Astrocyte (in vitro differentiated cells and primary cell): Measurements from ENCODE around the gene PLXNB1. TPM values are rescaled to one million over a fixed set of nuclear protein-coding genes. Genes with fewer than 3 reads are reported as not detected.

Experiments used
- DNase-seq: peaks from one replicate; pipeline ENCODE4 v3.0.0-alpha.2; 2010; ENCODE audit warnings: low read depth
- FAIRE-seq: peaks from 2 replicates; lab custom pipeline; 2011; peaks lifted over from hg19 to GRCh38; lab: Jason Lieb, UNC
- H2AFZ ChIP-seq: 2 replicates; pipeline ENCODE4 v1.6.0; 2012; ENCODE audit warnings: low read depth, low read length, inconsistent platforms
- H3K27ac ChIP-seq: 2 replicates; pipeline ENCODE4 v1.5.1; 2011; ENCODE audit warnings: low read depth, low read length, inconsistent platforms
- H3K27me3 ChIP-seq: 2 replicates; pipeline ENCODE4 v1.6.0; 2011; ENCODE audit warnings: low read length, inconsistent platforms; ENCODE audit not compliant: insufficient read depth
- H3K36me3 ChIP-seq: 2 replicates; pipeline ENCODE4 v1.5.1; 2011; ENCODE audit warnings: low read length, inconsistent platforms; ENCODE audit not compliant: insufficient read depth
- H3K4me1 ChIP-seq: 2 replicates; pipeline ENCODE4 v1.5.1; 2011; ENCODE audit warnings: low read length, inconsistent platforms; ENCODE audit not compliant: insufficient read depth
- H3K4me2 ChIP-seq: 2 replicates; pipeline ENCODE4 v1.6.0; 2012; ENCODE audit warnings: low read length, inconsistent platforms
- H3K4me3 ChIP-seq: 2 replicates; pipeline ENCODE4 v1.5.1; 2011; ENCODE audit warnings: low read depth, mild to moderate bottlenecking, low read length, inconsistent platforms; ENCODE audit not compliant: insufficient read depth
- H3K79me2 ChIP-seq: 2 replicates; pipeline ENCODE4 v1.6.0; 2012; ENCODE audit warnings: mild to moderate bottlenecking, low read length, inconsistent platforms; ENCODE audit not compliant: insufficient read depth
- H3K9ac ChIP-seq: 2 replicates; pipeline ENCODE4 v1.6.0; 2012; ENCODE audit warnings: mild to moderate bottlenecking, low read length, inconsistent platforms
- H3K9me3 ChIP-seq: 2 replicates; pipeline ENCODE4 v1.5.1; 2012; ENCODE audit warnings: low read depth, mild to moderate bottlenecking, low read length, inconsistent platforms; ENCODE audit not compliant: insufficient read depth
- H4K20me1 ChIP-seq: 2 replicates; pipeline ENCODE4 v1.6.0; 2012; ENCODE audit warnings: low read length, inconsistent platforms; ENCODE audit not compliant: insufficient read depth
- H3K27ac Mint-ChIP-seq: one replicate; pipeline ENCODE4 v1.8.0; 2021; ENCODE audit warnings: mild to moderate bottlenecking, mixed read lengths; ENCODE audit not compliant: unreplicated experiment
- H3K27me3 Mint-ChIP-seq: one replicate; pipeline ENCODE4 v1.8.0; 2021; ENCODE audit warnings: low read depth, mixed read lengths; ENCODE audit not compliant: unreplicated experiment
- H3K36me3 Mint-ChIP-seq: one replicate; pipeline ENCODE4 v1.8.0; 2021; ENCODE audit warnings: low read depth, mixed read lengths; ENCODE audit not compliant: unreplicated experiment
- H3K4me1 Mint-ChIP-seq: one replicate; pipeline ENCODE4 v1.8.0; 2021; ENCODE audit warnings: low read depth, mixed read lengths; ENCODE audit not compliant: unreplicated experiment
- H3K4me3 Mint-ChIP-seq: one replicate; pipeline ENCODE4 v1.8.0; 2021; ENCODE audit warnings: mild to moderate bottlenecking, moderate library complexity, mixed read lengths; ENCODE audit not compliant: unreplicated experiment
- H3K9me3 Mint-ChIP-seq: one replicate; pipeline ENCODE4 v1.8.0; 2021; ENCODE audit warnings: mild to moderate bottlenecking, mixed read lengths; ENCODE audit not compliant: unreplicated experiment
- EZH2 ChIP-seq: IDR thresholded peaks from 2 replicates; pipeline ENCODE4 v1.6.1; 2012; ENCODE audit warnings: mild to moderate bottlenecking, low read length, inconsistent platforms; ENCODE audit not compliant: insufficient read depth
- total RNA-seq: library from RNA; stranded (reverse); gene quantifications from 2 replicates; pipeline ENCODE4 v1.2.1, GENCODE V29; 2021
- TF ChIP-seq, protein P1 (sequence below): IDR thresholded peaks from 2 replicates; pipeline ENCODE4 v1.5.1; 2011; ENCODE audit warnings: low read depth, mild to moderate bottlenecking, inconsistent platforms, low read length, moderate library complexity; ENCODE audit not compliant: insufficient read depth

The PLXNB1 gene
- total RNA-seq, 1 donor from 2014 or later, result 59.2 TPM

DNA sequence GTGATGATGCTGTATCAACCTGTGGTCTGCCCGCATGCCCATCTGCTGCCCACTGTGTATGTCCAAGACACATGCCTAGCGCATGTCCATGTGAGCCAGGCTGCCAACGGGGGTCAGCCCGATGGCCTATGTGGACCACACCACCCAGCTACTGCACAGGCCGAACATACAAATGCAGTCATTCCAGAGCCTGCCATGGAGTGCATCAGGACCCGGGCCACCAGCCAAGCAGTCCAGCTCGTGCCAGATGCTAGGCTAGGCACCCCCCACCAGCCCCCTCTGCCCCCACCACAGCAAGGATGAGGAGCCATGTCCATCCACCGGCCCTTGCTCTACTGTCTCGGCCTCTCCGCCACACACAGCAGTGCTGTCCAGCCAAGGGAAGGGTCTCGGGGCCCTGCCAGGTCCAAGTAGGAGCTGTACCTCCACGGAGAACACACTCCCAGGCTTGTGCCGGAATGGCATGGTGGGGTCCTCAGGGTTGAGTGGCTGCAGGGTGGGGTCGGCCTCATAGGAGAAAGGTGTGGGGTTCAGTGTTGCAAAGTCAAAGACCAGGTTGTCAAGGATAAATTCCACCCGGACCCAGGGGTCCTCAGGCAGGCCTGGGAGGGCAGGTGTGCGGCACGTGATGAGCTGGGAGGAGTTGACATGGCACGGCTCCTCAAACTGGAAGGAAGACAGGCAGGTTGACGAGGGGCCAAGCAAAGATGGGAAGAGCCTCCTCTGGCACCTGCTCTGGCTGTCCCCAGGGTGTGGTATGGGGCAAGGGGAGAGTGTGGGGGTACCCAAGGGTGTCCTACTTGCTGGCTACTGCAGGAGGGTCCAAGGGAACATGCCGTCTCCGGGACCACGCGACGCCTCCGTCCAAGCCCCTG is 15.3 kb downstream of the PLXNB1 start:
- H3K9me3 Mint-ChIP-seq, result no peaks in the 10 kb centered on the region
- Histone ChIP-seq H3K9ac (no peak overlapping the region), H3K27ac (no peak overlapping the region), H3K9me3 (no peaks in the 10 kb centered on the region), H3K36me3 (no peaks in the 10 kb centered on the region), H3K4me2 (no peak overlapping the region), H4K20me1 (peaks cover 29% of the 10 kb centered on the region), H3K4me3 (no peak overlapping the region), H2AFZ (no peak overlapping the region), H3K4me1 (no peaks in the 10 kb centered on the region), H3K79me2 (no peaks in the 10 kb centered on the region), H3K27me3 (no peaks in the 10 kb centered on the region)
- no peak overlapping the region for H3K27ac Mint-ChIP-seq
- FAIRE-seq, result no peak
- H3K4me1 Mint-ChIP-seq, result no peaks in the 10 kb centered on the region
- no peaks in the 10 kb centered on the region for H3K27me3 Mint-ChIP-seq
- no peak for DNase-seq
- no peak overlapping the region for H3K4me3 Mint-ChIP-seq
- H3K36me3 Mint-ChIP-seq, result peaks cover 18% of the 10 kb centered on the region
- no peak for TF ChIP-seq EZH2
- TF ChIP-seq, protein P1, sequence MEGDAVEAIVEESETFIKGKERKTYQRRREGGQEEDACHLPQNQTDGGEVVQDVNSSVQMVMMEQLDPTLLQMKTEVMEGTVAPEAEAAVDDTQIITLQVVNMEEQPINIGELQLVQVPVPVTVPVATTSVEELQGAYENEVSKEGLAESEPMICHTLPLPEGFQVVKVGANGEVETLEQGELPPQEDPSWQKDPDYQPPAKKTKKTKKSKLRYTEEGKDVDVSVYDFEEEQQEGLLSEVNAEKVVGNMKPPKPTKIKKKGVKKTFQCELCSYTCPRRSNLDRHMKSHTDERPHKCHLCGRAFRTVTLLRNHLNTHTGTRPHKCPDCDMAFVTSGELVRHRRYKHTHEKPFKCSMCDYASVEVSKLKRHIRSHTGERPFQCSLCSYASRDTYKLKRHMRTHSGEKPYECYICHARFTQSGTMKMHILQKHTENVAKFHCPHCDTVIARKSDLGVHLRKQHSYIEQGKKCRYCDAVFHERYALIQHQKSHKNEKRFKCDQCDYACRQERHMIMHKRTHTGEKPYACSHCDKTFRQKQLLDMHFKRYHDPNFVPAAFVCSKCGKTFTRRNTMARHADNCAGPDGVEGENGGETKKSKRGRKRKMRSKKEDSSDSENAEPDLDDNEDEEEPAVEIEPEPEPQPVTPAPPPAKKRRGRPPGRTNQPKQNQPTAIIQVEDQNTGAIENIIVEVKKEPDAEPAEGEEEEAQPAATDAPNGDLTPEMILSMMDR, result no peak

DNA sequence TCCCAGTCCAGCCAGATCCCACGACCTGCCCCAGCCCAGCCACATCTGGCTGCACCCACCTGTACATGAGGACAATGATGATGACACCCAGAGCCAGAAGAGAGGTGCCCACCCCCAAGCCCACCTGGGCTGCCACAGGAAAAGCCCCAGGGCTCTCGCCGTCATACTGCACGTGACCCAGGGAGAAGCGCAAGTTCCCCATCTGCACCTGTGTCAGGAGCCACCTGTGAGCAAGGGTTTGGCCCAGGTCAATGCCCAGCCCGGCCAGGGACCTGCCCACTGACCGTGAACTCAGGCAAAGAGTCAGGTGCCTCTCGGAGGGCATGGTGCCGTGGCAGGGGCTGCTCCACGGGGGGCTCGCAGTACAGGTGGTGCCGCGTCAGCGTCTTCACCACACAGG is 16.3 kb downstream of the PLXNB1 start:
- Mint-ChIP-seq H3K4me3 (peak overlapping the region; percentile 51), H3K36me3 (peaks cover 23% of the 10 kb centered on the region), H3K27ac (no peak overlapping the region), H3K4me1 (no peaks in the 10 kb centered on the region), H3K27me3 (no peaks in the 10 kb centered on the region), H3K9me3 (no peaks in the 10 kb centered on the region)
- Histone ChIP-seq H3K4me3 (no peak overlapping the region), H3K9me3 (no peaks in the 10 kb centered on the region), H4K20me1 (peaks cover 24% of the 10 kb centered on the region), H3K27ac (no peak overlapping the region), H3K9ac (no peak overlapping the region), H3K36me3 (no peaks in the 10 kb centered on the region), H3K4me1 (no peaks in the 10 kb centered on the region), H3K79me2 (no peaks in the 10 kb centered on the region), H2AFZ (no peak overlapping the region), H3K27me3 (no peaks in the 10 kb centered on the region), H3K4me2 (no peak overlapping the region)
- DNase-seq, result no peak
- no peak for FAIRE-seq
- TF ChIP-seq EZH2, result no peak
- TF ChIP-seq, protein P1, result no peak

DNA sequence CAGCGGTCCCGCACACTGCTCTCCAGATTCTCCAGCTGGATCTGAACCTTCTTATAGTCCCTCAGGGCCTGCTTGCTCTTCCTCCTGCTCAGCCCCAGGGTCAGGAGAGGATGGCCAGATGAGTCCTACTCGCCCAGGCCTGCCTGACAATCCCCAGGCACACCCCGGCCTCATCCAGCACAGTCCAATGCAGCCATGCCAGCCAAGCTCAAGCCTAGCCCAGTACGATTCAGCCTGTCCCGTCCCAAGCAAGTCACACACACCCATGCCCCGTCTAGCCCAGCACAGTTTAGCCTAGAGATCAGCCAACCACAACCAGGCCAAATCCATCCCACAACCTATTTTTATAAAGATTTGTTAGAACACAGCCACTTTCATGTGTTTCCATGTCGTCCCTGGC is 16.8 kb downstream of the PLXNB1 start:
- DNase-seq (no peak), FAIRE-seq (no peak)

More for the DNA sequence above, 16.8 kb downstream of the PLXNB1 start:
- H4K20me1 ChIP-seq, result peaks cover 21% of the 10 kb centered on the region
- Mint-ChIP-seq H3K4me1 (no peaks in the 10 kb centered on the region), H3K27ac (no peak overlapping the region), H3K36me3 (peaks cover 29% of the 10 kb centered on the region), H3K27me3 (no peaks in the 10 kb centered on the region), H3K4me3 (no peak overlapping the region), H3K9me3 (no peaks in the 10 kb centered on the region)
- no peaks in the 10 kb centered on the region for H3K79me2 ChIP-seq
- no peaks in the 10 kb centered on the region for H3K4me1 ChIP-seq
- no peak overlapping the region for H3K9ac ChIP-seq
- H3K27me3 ChIP-seq, result no peaks in the 10 kb centered on the region
- no peaks in the 10 kb centered on the region for H3K36me3 ChIP-seq
- no peak overlapping the region for H3K27ac ChIP-seq
- no peak overlapping the region for H3K4me2 ChIP-seq
- no peak overlapping the region for H3K4me3 ChIP-seq
- no peak for TF ChIP-seq EZH2
- TF ChIP-seq, protein P1, result no peak
- no peak overlapping the region for H2AFZ ChIP-seq
- H3K9me3 ChIP-seq, result no peaks in the 10 kb centered on the region
